Measurements from ENCODE around the gene ELK4.

Gene ELK4

GRCh38 chr1:205567716-205568115 lies 64.1 kb downstream of the ELK4 start:
- Histone ChIP-seq H3K27ac (no peak overlapping the region), H3K36me3 (no peaks in the 10 kb centered on the region), H3K4me3 (ENCODE audit: low read depth in 1 of 2, low read length in 1 of 2) (no peak overlapping the region), H3K27me3 (peaks cover 97% of the 10 kb centered on the region), H3K4me1 (ENCODE audit: control insufficient read depth in 1 of 2, insufficient read depth in 1 of 2, low read depth in 1 of 2, low read length in 1 of 2) (no peaks in the 10 kb centered on the region), H3K9me3 (no peaks in the 10 kb centered on the region)
- no peak for TF ChIP-seq CTCF (IDR thresholded peaks at IDR 0.05)

- Histone ChIP-seq H3K27me3 (peaks cover 94% of the 10 kb centered on the region), H3K4me3 (ENCODE audit: low read depth in 1 of 2, low read length in 1 of 2) (no peak overlapping the region), H3K27ac (no peak overlapping the region), H3K4me1 (ENCODE audit: control insufficient read depth in 1 of 2, insufficient read depth in 1 of 2, low read depth in 1 of 2, low read length in 1 of 2) (no peaks in the 10 kb centered on the region), H3K36me3 (no peaks in the 10 kb centered on the region), H3K9me3 (no peaks in the 10 kb centered on the region)
- TF ChIP-seq CTCF (IDR thresholded peaks at IDR 0.05): no peak
Observed at GRCh38 chr1:205565799-205566198, 66.0 kb downstream of the ELK4 start.

- no peaks in the 10 kb centered on the region for H3K4me1 ChIP-seq (ENCODE audit: control insufficient read depth in 1 of 2, insufficient read depth in 1 of 2, low read depth in 1 of 2, low read length in 1 of 2)
- no peaks in the 10 kb centered on the region for H3K36me3 ChIP-seq
- no peaks in the 10 kb centered on the region for H3K9me3 ChIP-seq
- no peak for TF ChIP-seq CTCF (IDR thresholded peaks at IDR 0.05)
- H3K27me3 ChIP-seq: peaks cover 88% of the 10 kb centered on the region
- H3K27ac ChIP-seq: no peak overlapping the region
- no peak overlapping the region for H3K4me3 ChIP-seq (ENCODE audit: low read depth in 1 of 2, low read length in 1 of 2)
Observed at GRCh38 chr1:205563927-205564441, 67.8 kb downstream of the ELK4 start.

GRCh38 chr1:205561501-205562203 lies 70.2 kb downstream of the ELK4 start:
- Histone ChIP-seq H3K4me1 (ENCODE audit: control insufficient read depth in 1 of 2, insufficient read depth in 1 of 2, low read depth in 1 of 2, low read length in 1 of 2) (no peaks in the 10 kb centered on the region), H3K36me3 (no peaks in the 10 kb centered on the region), H3K27me3 (peaks cover 82% of the 10 kb centered on the region), H3K9me3 (no peaks in the 10 kb centered on the region), H3K4me3 (ENCODE audit: low read depth in 1 of 2, low read length in 1 of 2) (no peak overlapping the region), H3K27ac (no peak overlapping the region)
- TF ChIP-seq CTCF (IDR thresholded peaks at IDR 0.05): no peak

All from neutrophil (primary cell).